HepG2 (cell line): Measurements from ENCODE around the gene AP2S1. TPM values are rescaled to one million over a fixed set of nuclear protein-coding genes. Genes with fewer than 3 reads are reported as not detected.

Experiments used
- ATAC-seq: fragments of 200-7000 bp; cut with Tn5 transposase; 3 replicates; pipeline ENCODE4 v1.9.1; 2020; ENCODE audit warnings: mild to moderate bottlenecking, moderate library complexity
- BruUV-seq: library from RNA; stranded (reverse); fragments of 400-500 nt; replicated peaks from 2 replicates; lab custom pipeline; 2021; lab: Mats Ljungman, UMichigan
- CTCF ChIA-PET: fragments of 300-600 bp; formaldehyde crosslinking; extraction: SDS; loops from one replicate; lab custom pipeline; 2021; ENCODE audit warnings: low total read pairs, inconsistent platforms, low intra/inter-chr PET ratio; lab: Yijun Ruan, JAX
- POLR2A ChIA-PET: fragments of 350-600 bp; sonication (Branson Sonifier 250); formaldehyde crosslinking; loops from one replicate; lab custom pipeline; 2020; ENCODE audit warnings: antibody characterized with exemption, inconsistent platforms; lab: Yijun Ruan, JAX
- DNase-seq: peaks from one replicate; pipeline ENCODE4 v3.0.0-alpha.2; 2015; ENCODE audit warnings: low spot score
- FAIRE-seq: peaks from 3 replicates; lab custom pipeline; 2011; peaks lifted over from hg19 to GRCh38; lab: Jason Lieb, UNC
- H2AFZ ChIP-seq: one replicate; pipeline ENCODE4 v1.6.1; 2011; ENCODE audit warnings: low read length, inconsistent platforms
- H3K27ac ChIP-seq: fragments of 300-600 bp; 3 replicates; pipeline ENCODE4 v1.8.0; 2011; ENCODE audit warnings: mixed run types, mild to moderate bottlenecking, mixed read lengths, low read length, inconsistent platforms; ENCODE audit not compliant: insufficient read depth; ENCODE audit errors: extremely low read length
- H3K27me3 ChIP-seq, 2 experiments: fragments of 200-600 bp in 1 of 2; 2 replicates in 1 of 2; 3 replicates in 1 of 2; pipeline versions ENCODE4 v1.6.0 to v1.8.0; 2011; ENCODE audit warnings: low read length in 2 of 2, mild to moderate bottlenecking in 2 of 2, moderate library complexity in 2 of 2, inconsistent platforms in 1 of 2; ENCODE audit not compliant: insufficient read depth in 2 of 2, control insufficient read depth in 1 of 2
- H3K36me3 ChIP-seq, 2 experiments: fragments of 200-600 bp in 1 of 2; replicated peaks in 1 of 2; 2 replicates in 1 of 2; 3 replicates in 1 of 2; pipeline versions ENCODE4 v1.5.1 to v1.8.0; 2011; ENCODE audit warnings: low read length in 2 of 2, inconsistent platforms in 1 of 2; ENCODE audit not compliant: insufficient read depth in 2 of 2, control insufficient read depth in 1 of 2
- H3K4me1 ChIP-seq: 2 replicates; pipeline ENCODE4 v1.5.1; 2012; ENCODE audit warnings: low read length, inconsistent platforms; ENCODE audit not compliant: insufficient read depth
- H3K4me2 ChIP-seq: 2 replicates; pipeline ENCODE4 v1.6.0; 2011; ENCODE audit warnings: low read depth, low read length, inconsistent platforms
- H3K4me3 ChIP-seq, 3 experiments: fragments of 200-600 bp in 1 of 3; sonication (generic), shearing (Covaris generic) in 1 of 3; replicated peaks in 1 of 3; 2 replicates each; pipeline ENCODE4 v1.5.1; 2011 to 2016; ENCODE audit warnings: low read length in 3 of 3, inconsistent platforms in 2 of 3, low read depth in 2 of 3, mild to moderate bottlenecking in 2 of 3, control low read depth in 1 of 3, mixed read lengths in 1 of 3; ENCODE audit not compliant: insufficient read depth in 1 of 3
- H3K79me2 ChIP-seq: one replicate; pipeline ENCODE4 v1.6.1; 2011; ENCODE audit warnings: low read length, inconsistent platforms; ENCODE audit not compliant: insufficient read depth
- H3K9ac ChIP-seq: 2 replicates; pipeline ENCODE4 v1.6.0; 2011; ENCODE audit warnings: mild to moderate bottlenecking, low read depth, low read length, inconsistent platforms; ENCODE audit not compliant: insufficient read depth
- H3K9me3 ChIP-seq: 2 replicates; pipeline ENCODE4 v1.5.1; 2012; ENCODE audit warnings: mild to moderate bottlenecking, low read length
- H4K20me1 ChIP-seq: 2 replicates; pipeline ENCODE4 v1.6.0; 2011; ENCODE audit warnings: inconsistent platforms, mild to moderate bottlenecking, low read length, moderate library complexity; ENCODE audit not compliant: insufficient read depth
- CHD2 ChIP-seq: IDR thresholded peaks from 2 replicates; pipeline ENCODE4 v1.6.1; 2011; ENCODE audit warnings: low read depth, low read length, improper control_type of control experiment
- GLI4 ChIP-seq: sonication (generic); formaldehyde crosslinking; IDR thresholded peaks from 2 replicates; pipeline ENCODE4 v1.5.1; 2020; ENCODE audit warnings: missing genetic modification reagents, mild to moderate bottlenecking, moderate library complexity, borderline replicate concordance
- KDM5A ChIP-seq: fragments of 200-600 bp; sonication (generic); IDR thresholded peaks from 2 replicates; pipeline ENCODE4 v1.7.0; 2018; ENCODE audit warnings: antibody characterized with exemption, mild to moderate bottlenecking, low read length, borderline replicate concordance
- MLLT10 ChIP-seq: sonication (generic); formaldehyde crosslinking; IDR thresholded peaks from 2 replicates; pipeline ENCODE4 v1.4.0; 2020; ENCODE audit warnings: missing genetic modification reagents
- REPIN1 ChIP-seq: sonication (generic); formaldehyde crosslinking; IDR thresholded peaks from 2 replicates; pipeline ENCODE4 v1.8.0; 2022; ENCODE audit warnings: missing genetic modification reagents, low read depth, mild to moderate bottlenecking, borderline replicate concordance
- ZZZ3 ChIP-seq: sonication (generic); formaldehyde crosslinking; IDR thresholded peaks from 2 replicates; pipeline ENCODE4 v1.4.0; 2020; ENCODE audit warnings: missing genetic modification reagents, mild to moderate bottlenecking, borderline replicate concordance
- WGBS: methylation state at CpG from one replicate; pipeline ENCODE4 v1.1.6; 2017; ENCODE audit warnings: low lambda C conversion rate; 5-methylcytosine and 5-hydroxymethylcytosine counted together
- in situ Hi-C: cut with HindIII; loops from 2 replicates; pipeline ENCODE4 v1.10.0; 2017; ENCODE audit warnings: low pct_unique_long_range_greater_than_20kb; ENCODE audit not compliant: extremely low pct_ligation_motif_present
- intact Hi-C: fragments of 100-400 bp; cut with micrococcal nuclease; formaldehyde crosslinking; loops from one replicate; pipeline ENCODE4 v1.10.0; 2022; ENCODE audit not compliant: unreplicated experiment
- polyA plus RNA-seq, 8 experiments: library from polyadenylated mRNA; depleted of rRNA in 3 of 8; stranded (reverse) in 7 of 8; unstranded in 1 of 8; fragments of >200 nt; fragmentation: Illumina TruSeq in 4 of 8; extraction: Trizol in 4 of 8; gene quantifications; 2 replicates each; pipeline versions ENCODE4 v1.2.1 to v1.2.3, GENCODE V29; 2011 to 2016; ENCODE audit warnings: low read depth in 4 of 8, missing spikeins in 1 of 8, mixed read lengths in 1 of 8; ENCODE audit not compliant: insufficient read depth in 1 of 8
- total RNA-seq, 5 experiments: library from RNA; depleted of rRNA; stranded (reverse); fragments of >200 nt; fragmentation: Illumina TruSeq; extraction: Trizol; gene quantifications; 2 replicates each; pipeline ENCODE4 v1.2.3, GENCODE V29; 2016; ENCODE audit warnings: low read depth in 1 of 5
- TF ChIP-seq, protein P1 (sequence below): sonication (generic); formaldehyde crosslinking; IDR thresholded peaks from 2 replicates; pipeline ENCODE4 v1.9.0; 2021; ENCODE audit warnings: mild to moderate bottlenecking, missing genetic modification reagents
- TF ChIP-seq, protein P2 (sequence below), 2 experiments: sonication (generic) in 1 of 2; formaldehyde crosslinking in 1 of 2; IDR thresholded peaks; 2 replicates each; pipeline versions ENCODE4 v1.4.0 to v1.6.1; 2016 to 2020; ENCODE audit warnings: borderline replicate concordance in 1 of 2, low read depth in 1 of 2, mild to moderate bottlenecking in 1 of 2, missing genetic modification reagents in 1 of 2

Gene AP2S1
- total and polyA plus RNA-seq, 2 of the 13 experiments (the other 11 are each of a cell fraction or from before 2014, with no cell fraction given): 45.2 to 86.1 TPM

DNA sequence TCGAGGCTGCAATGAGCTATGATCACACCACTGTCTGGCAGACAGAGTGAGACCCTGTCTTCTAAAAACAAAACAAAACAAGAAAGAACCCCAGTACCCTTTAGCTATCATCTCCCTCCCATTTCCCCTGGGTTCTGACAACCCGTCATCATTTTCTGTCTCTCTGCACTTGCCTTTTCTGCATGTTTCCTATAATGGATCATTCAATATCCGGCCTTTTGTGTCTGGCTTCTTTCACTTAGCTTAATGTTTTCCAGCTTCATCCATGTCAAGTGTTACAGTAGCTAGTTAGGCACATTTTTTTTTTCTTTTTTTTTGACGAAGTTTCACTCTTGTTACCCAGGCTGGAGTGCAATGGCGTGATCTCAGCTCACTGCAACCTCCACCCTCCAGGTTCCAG is 16.5 kb downstream of the AP2S1 start:
- WGBS: 81% methylated on average over 5 of the region's 5 CpGs
- no peak overlapping the region for H3K9ac ChIP-seq

DNA sequence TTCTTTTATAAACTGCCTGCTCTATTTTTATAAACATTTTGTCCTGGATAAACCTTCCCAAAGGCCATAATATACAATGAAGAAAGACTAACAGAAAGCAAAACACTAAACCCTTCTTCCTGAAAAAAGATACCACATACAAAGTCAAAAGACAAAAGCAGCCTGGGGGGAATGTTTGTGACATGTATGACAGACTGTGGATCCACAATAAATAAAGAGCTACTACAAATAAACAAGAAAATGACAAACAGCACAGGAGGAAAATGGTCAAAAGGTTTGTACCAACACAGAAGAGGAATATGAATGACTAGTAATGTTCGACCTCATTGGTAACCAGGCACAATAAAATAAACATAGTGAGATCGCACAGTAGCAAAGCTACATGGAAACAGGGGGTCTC is 19.8 kb downstream of the AP2S1 start:
- POLR2A ChIA-PET: interaction anchor here (0.7 to 2.5 kb wide), 3 partner anchors 9 to 44 kb away, joined by 3 to 13 read pairs (median 4); partner anchors contain the start of gene SLC1A5
- intact Hi-C loops: no loop called here
- no peak for TF ChIP-seq ZZZ3 (CRISPR knock-in tag)
- TF ChIP-seq CHD2: no peak
- TF ChIP-seq KDM5A: no peak
- TF ChIP-seq, protein P1, sequence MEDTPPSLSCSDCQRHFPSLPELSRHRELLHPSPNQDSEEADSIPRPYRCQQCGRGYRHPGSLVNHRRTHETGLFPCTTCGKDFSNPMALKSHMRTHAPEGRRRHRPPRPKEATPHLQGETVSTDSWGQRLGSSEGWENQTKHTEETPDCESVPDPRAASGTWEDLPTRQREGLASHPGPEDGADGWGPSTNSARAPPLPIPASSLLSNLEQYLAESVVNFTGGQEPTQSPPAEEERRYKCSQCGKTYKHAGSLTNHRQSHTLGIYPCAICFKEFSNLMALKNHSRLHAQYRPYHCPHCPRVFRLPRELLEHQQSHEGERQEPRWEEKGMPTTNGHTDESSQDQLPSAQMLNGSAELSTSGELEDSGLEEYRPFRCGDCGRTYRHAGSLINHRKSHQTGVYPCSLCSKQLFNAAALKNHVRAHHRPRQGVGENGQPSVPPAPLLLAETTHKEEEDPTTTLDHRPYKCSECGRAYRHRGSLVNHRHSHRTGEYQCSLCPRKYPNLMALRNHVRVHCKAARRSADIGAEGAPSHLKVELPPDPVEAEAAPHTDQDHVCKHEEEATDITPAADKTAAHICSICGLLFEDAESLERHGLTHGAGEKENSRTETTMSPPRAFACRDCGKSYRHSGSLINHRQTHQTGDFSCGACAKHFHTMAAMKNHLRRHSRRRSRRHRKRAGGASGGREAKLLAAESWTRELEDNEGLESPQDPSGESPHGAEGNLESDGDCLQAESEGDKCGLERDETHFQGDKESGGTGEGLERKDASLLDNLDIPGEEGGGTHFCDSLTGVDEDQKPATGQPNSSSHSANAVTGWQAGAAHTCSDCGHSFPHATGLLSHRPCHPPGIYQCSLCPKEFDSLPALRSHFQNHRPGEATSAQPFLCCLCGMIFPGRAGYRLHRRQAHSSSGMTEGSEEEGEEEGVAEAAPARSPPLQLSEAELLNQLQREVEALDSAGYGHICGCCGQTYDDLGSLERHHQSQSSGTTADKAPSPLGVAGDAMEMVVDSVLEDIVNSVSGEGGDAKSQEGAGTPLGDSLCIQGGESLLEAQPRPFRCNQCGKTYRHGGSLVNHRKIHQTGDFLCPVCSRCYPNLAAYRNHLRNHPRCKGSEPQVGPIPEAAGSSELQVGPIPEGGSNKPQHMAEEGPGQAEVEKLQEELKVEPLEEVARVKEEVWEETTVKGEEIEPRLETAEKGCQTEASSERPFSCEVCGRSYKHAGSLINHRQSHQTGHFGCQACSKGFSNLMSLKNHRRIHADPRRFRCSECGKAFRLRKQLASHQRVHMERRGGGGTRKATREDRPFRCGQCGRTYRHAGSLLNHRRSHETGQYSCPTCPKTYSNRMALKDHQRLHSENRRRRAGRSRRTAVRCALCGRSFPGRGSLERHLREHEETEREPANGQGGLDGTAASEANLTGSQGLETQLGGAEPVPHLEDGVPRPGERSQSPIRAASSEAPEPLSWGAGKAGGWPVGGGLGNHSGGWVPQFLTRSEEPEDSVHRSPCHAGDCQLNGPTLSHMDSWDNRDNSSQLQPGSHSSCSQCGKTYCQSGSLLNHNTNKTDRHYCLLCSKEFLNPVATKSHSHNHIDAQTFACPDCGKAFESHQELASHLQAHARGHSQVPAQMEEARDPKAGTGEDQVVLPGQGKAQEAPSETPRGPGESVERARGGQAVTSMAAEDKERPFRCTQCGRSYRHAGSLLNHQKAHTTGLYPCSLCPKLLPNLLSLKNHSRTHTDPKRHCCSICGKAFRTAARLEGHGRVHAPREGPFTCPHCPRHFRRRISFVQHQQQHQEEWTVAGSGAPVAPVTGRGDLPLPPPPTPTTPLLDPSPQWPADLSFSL (CRISPR knock-in tag): no peak
- TF ChIP-seq, protein P2, sequence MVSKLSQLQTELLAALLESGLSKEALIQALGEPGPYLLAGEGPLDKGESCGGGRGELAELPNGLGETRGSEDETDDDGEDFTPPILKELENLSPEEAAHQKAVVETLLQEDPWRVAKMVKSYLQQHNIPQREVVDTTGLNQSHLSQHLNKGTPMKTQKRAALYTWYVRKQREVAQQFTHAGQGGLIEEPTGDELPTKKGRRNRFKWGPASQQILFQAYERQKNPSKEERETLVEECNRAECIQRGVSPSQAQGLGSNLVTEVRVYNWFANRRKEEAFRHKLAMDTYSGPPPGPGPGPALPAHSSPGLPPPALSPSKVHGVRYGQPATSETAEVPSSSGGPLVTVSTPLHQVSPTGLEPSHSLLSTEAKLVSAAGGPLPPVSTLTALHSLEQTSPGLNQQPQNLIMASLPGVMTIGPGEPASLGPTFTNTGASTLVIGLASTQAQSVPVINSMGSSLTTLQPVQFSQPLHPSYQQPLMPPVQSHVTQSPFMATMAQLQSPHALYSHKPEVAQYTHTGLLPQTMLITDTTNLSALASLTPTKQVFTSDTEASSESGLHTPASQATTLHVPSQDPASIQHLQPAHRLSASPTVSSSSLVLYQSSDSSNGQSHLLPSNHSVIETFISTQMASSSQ (IDR thresholded peaks at IDR 0.05; ENCODE audit: low read depth): no peak
- TF ChIP-seq, protein P2 (CRISPR knock-in tag; IDR thresholded peaks at IDR 0.05; ENCODE audit: borderline replicate concordance): no peak

More for the DNA sequence above, 16.5 kb downstream of the AP2S1 start:
- no peaks in the 10 kb centered on the region for H4K20me1 ChIP-seq
- DNase-seq: no peak
- CTCF ChIA-PET: no interaction called here
- no TSS peak for BruUV-seq
- no peaks in the 10 kb centered on the region for H3K27me3 ChIP-seq
- no peak overlapping the region for H2AFZ ChIP-seq
- H3K4me3 ChIP-seq: no peak overlapping the region
- intact Hi-C loops: no loop called here
- in situ Hi-C loops: no loop called here
- FAIRE-seq: no peak
- H3K4me1 ChIP-seq: peaks cover 32% of the 10 kb centered on the region
- POLR2A ChIA-PET: interaction anchor here (1.0 kb wide), 1 partner anchor 46 kb away, joined by 3 read pairs; the partner anchor contains the start of gene SLC1A5
- H3K27ac ChIP-seq: no peak overlapping the region
- no peaks in the 10 kb centered on the region for H3K9me3 ChIP-seq
- no peak for ATAC-seq
- H3K36me3 ChIP-seq: peaks cover 4 to 10% of the 10 kb centered on the region in 2 experiments; a peak in 3 of 5 replicates
- TF ChIP-seq GLI4 (CRISPR knock-in tag) (no peak), MLLT10 (no peak), REPIN1 (CRISPR knock-in tag) (no peak)
- H3K79me2 ChIP-seq: no peaks in the 10 kb centered on the region
- H3K4me2 ChIP-seq: no peak overlapping the region

More for the DNA sequence above, 19.8 kb downstream of the AP2S1 start:
- no peak overlapping the region for H3K4me3 ChIP-seq
- 60% methylated on average over 2 of the region's 2 CpGs for WGBS
- H3K9me3 ChIP-seq: no peaks in the 10 kb centered on the region
- peaks cover 31% of the 10 kb centered on the region for H3K4me1 ChIP-seq
- no peak overlapping the region for H3K27ac ChIP-seq
- no peaks in the 10 kb centered on the region for H3K79me2 ChIP-seq
- in situ Hi-C loops: no loop called here
- CTCF ChIA-PET: no interaction called here
- DNase-seq (no peak), FAIRE-seq (no peak), ATAC-seq (no peak)
- no peaks in the 10 kb centered on the region for H3K36me3 ChIP-seq
- no peaks in the 10 kb centered on the region for H4K20me1 ChIP-seq
- no TSS peak for BruUV-seq
- no peak overlapping the region for H3K4me2 ChIP-seq
- no peaks in the 10 kb centered on the region for H3K27me3 ChIP-seq
- H3K9ac ChIP-seq: no peak overlapping the region
- peak overlapping the region; percentile 15 for H2AFZ ChIP-seq
